ENCODE measurements around the gene SLC4A1AP. TPM values are rescaled to one million over a fixed set of nuclear protein-coding genes. Genes with fewer than 3 reads are reported as not detected.
"Not testable (repeated sequence)": the region's sequence is repeated elsewhere in the genome, so short reads cannot be mapped to it uniquely, and the experiment has no call there.

SLC4A1AP gene
- total and polyA plus RNA-seq, 12 donors = 13.0 to 41.1 (median 22.3) TPM

DNA sequence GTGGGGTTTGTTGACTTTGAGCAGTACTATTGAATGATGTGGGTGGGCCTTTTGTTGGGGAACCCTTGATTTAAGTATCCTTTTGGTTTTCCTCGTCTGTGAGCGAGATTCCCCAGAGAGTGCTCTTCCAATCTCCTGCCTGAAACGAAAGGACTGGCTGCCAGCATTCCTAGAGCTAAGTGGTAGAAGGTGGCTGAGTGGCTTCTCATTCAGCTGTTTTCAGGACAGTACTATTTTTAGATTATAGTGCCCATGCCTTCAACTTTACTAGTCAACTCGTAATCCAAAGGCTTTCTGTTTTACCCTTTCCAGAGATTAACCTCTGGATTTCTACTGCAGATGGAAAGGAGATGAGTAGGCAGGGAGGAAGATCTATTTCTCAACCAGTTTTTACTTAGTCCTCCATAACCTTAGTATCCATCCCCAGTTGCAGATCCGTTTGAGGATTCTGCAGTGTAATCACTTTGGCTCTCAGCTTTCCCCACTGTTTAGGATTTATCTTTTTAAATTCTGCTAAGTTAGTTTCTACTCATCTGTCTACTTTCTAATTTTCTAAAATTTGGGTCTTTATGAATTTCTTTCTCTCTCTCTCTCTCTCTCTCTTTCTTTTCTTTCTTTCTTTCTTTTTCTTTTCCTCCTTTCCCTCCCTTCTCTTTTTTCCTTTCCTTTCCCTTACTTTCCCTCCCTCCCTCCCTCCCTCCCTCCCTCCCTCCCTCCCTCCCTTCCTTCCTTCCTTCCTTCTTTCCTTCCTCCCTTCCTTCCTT is 9.2 kb downstream of the SLC4A1AP start:
- Histone ChIP-seq H3K36me3 (replicated peaks in 1 of 2) (peaks cover 0 to 74% of the 10 kb centered on the region in 2 donors), H3K27me3 (no peaks in the 10 kb centered on the region)
- intact Hi-C loops (cut with DNase I) = no loop called here

DNA sequence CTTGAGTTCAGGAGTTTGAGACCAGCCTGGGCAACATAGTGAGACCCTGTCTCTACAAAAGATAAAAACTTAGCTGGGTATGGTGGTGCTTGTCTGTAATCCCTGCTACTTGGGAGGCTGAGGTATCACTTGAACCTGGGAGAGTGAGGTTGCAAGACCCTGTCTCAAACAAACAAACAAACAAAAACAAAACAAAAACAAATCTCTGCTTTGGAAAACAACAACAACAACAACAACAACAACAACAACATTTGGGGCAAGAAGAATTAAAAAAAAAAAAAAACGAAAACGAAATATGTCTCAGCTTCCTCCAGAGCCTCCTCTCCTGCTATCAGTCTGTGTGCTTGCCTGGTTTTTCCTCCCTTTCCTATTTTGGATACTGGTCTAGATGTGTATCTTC is 16.9 kb downstream of the SLC4A1AP start:
- H3K4me1 ChIP-seq (replicated peaks in 1 of 2) = peaks cover 8 to 20% of the 10 kb centered on the region in 2 donors
- DNase-seq = no peak
- peaks cover 0 to 54% of the 10 kb centered on the region in 2 donors for H3K36me3 ChIP-seq (replicated peaks in 1 of 2)
- H3K27ac ChIP-seq = no peak overlapping the region
- no peaks in the 10 kb centered on the region for H3K9me3 ChIP-seq (replicated peaks in 1 of 3)
- 78 to 88% (median 84%) methylated on average over 2 of the region's 2 CpGs for WGBS, 4 donors
- TF ChIP-seq POLR2A (IDR thresholded peaks at IDR 0.05) = no peak
- TF ChIP-seq, protein P1, sequence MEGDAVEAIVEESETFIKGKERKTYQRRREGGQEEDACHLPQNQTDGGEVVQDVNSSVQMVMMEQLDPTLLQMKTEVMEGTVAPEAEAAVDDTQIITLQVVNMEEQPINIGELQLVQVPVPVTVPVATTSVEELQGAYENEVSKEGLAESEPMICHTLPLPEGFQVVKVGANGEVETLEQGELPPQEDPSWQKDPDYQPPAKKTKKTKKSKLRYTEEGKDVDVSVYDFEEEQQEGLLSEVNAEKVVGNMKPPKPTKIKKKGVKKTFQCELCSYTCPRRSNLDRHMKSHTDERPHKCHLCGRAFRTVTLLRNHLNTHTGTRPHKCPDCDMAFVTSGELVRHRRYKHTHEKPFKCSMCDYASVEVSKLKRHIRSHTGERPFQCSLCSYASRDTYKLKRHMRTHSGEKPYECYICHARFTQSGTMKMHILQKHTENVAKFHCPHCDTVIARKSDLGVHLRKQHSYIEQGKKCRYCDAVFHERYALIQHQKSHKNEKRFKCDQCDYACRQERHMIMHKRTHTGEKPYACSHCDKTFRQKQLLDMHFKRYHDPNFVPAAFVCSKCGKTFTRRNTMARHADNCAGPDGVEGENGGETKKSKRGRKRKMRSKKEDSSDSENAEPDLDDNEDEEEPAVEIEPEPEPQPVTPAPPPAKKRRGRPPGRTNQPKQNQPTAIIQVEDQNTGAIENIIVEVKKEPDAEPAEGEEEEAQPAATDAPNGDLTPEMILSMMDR (IDR thresholded peaks at IDR 0.05) = no peak
- intact Hi-C loops (cut with DNase I) = no loop called here
- no peak overlapping the region for H3K4me3 ChIP-seq
- no peaks in the 10 kb centered on the region for H3K27me3 ChIP-seq

More for the DNA sequence above, 9.2 kb downstream of the SLC4A1AP start:
- 85 to 91% (median 88%) methylated on average over 5 of the region's 5 CpGs for WGBS, 4 donors
- H3K4me3 ChIP-seq = no peak overlapping the region
- H3K9me3 ChIP-seq (replicated peaks in 1 of 3) = no peaks in the 10 kb centered on the region
- no peak overlapping the region for H3K27ac ChIP-seq
- no peak for DNase-seq
- no peaks in the 10 kb centered on the region for H3K4me1 ChIP-seq (replicated peaks in 1 of 2)
- TF ChIP-seq, protein P1 (IDR thresholded peaks at IDR 0.05) = no peak
- TF ChIP-seq POLR2A (IDR thresholded peaks at IDR 0.05) = no peak

DNA sequence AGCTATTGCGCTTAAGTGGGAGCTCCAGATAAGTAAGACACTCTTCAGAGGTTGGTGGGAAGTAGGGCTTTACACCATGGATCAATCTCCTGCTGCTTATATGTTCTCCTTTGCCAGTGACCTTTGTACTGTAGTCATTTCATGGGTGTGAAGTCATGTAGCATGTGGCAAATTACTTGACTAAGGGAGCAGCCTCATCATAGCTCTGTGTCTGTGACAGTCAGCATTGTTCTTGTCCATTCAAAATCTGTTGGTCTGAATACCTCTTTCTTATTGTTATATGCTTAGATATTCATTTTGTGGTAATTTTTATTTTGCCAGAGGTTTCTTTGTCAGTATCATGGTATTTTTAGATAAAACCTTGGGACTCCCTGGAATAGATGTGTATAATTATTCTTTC is 18.2 kb downstream of the SLC4A1AP start:
- intact Hi-C loops (cut with DNase I) = no loop called here
- H3K36me3 ChIP-seq (replicated peaks in 1 of 2) = peaks cover 0 to 56% of the 10 kb centered on the region in 2 donors
- no peaks in the 10 kb centered on the region for H3K27me3 ChIP-seq
- WGBS, 4 donors = 93 to 100% (median 99%) methylated on average over 1 of the region's 1 CpG
- TF ChIP-seq POLR2A (IDR thresholded peaks at IDR 0.05) = no peak
- TF ChIP-seq, protein P1 (IDR thresholded peaks at IDR 0.05) = no peak
- H3K9me3 ChIP-seq (replicated peaks in 1 of 3) = no peaks in the 10 kb centered on the region
- peaks cover 8 to 20% of the 10 kb centered on the region in 2 donors for H3K4me1 ChIP-seq (replicated peaks in 1 of 2)
- H3K4me3 ChIP-seq = no peak overlapping the region
- H3K27ac ChIP-seq = peak overlapping the region; percentile 3 to 87 (median 64)
- DNase-seq = no peak

DNA sequence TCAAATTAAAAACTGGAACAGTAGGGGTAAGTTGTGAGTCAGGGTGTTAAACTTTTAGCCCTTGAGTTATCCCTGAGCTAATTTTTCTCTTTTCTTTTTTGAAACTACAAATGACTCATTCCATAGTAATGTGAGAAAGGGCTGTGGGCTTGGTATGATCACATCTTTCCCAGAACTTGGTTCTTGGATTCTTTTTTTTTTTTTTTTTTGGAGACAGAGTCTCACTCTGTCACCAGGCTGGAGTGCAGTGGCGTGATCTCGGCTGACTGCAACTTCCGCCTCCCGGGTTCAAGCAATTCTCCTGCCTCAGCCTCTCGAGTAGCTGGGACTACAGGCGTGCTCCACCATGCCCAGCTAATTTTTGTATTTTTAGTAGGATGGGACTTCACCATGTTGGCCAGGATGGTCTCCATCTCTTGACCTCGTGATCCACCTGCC is 18.7 kb downstream of the SLC4A1AP start:
- H3K27ac ChIP-seq = peak overlapping the region; percentile 60 to 87 (median 76)
- peak in 1 of 2 donors; percentile 17 for TF ChIP-seq POLR2A (IDR thresholded peaks at IDR 0.05)

More for the DNA sequence above, 18.7 kb downstream of the SLC4A1AP start:
- 55 to 76% (median 67%) methylated on average over 7 of the region's 7 CpGs for WGBS, 4 donors
- H3K4me3 ChIP-seq; H3K9me3 ChIP-seq (replicated peaks in 1 of 3); H3K27me3 ChIP-seq; intact Hi-C loops (cut with DNase I): not testable (repeated sequence)
- peak in 4 of 7 donors; percentile 41 to 52 (median 48) for DNase-seq
- Histone ChIP-seq H3K36me3 (replicated peaks in 1 of 2) (peaks cover 0 to 56% of the 10 kb centered on the region in 2 donors), H3K4me1 (replicated peaks in 1 of 2) (peaks cover 8 to 20% of the 10 kb centered on the region in 2 donors)

All from adrenal gland (tissue), 12 donors.